CD1c-positive myeloid dendritic cell (primary cell): ENCODE measurements around the gene PRPF38B.
A peak's percentile ranks its signal among the peaks of the same experiment; 100 is the strongest.
"Not testable (repeated sequence)": the region's sequence is repeated elsewhere in the genome, so short reads cannot be mapped to it uniquely, and the experiment has no call there.

Source experiments
- DNase-seq: peaks from one replicate; pipeline ENCODE4 v3.0.0-alpha.2; 2016; ENCODE audit errors: extremely low spot score

The PRPF38B gene, protein sequence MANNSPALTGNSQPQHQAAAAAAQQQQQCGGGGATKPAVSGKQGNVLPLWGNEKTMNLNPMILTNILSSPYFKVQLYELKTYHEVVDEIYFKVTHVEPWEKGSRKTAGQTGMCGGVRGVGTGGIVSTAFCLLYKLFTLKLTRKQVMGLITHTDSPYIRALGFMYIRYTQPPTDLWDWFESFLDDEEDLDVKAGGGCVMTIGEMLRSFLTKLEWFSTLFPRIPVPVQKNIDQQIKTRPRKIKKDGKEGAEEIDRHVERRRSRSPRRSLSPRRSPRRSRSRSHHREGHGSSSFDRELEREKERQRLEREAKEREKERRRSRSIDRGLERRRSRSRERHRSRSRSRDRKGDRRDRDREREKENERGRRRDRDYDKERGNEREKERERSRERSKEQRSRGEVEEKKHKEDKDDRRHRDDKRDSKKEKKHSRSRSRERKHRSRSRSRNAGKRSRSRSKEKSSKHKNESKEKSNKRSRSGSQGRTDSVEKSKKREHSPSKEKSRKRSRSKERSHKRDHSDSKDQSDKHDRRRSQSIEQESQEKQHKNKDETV

DNA sequence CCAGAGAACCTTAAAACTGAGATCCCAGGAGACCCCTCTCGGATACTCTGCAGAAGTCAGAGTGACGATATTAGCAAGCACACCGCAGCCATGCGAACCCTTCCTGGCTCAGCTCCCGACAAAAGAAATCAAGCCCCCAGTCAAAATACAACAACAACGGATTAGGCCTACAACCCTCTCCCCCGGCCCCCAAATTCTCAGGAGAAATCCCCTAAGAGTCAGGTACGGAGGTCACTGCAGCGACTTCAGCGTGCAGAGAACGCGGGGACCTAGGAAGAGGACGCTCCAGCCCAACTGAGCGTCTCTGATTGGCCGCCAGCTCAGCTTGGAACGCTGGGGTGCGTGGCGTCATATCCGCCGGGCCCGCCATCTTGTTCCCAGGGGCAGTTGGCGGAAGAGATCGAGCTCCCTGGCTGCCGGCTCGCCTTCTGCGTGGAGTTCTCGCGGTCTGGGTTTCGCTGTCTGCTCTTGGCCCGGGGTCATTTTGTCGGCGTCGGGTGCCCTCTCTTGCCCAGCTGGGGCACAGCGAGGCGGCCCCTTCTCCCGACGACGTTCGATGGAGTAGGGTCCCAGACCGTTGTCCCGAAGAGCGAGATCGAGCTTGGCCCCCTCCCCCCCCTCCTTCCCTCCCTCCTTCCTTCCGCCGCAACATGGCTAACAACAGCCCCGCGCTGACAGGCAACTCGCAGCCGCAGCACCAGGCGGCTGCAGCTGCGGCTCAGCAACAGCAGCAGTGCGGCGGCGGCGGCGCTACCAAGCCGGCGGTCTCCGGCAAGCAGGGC lies at the start of gene PRPF38B:
PRPF38B (plus strand) TSS at position 369 of the 782 bp plus-strand sequence; CDS start at position 651, 282 bp downstream.
- DNase-seq: peak; percentile 96

GRCh38 chr1:108643492-108644335 lies 48.4 kb upstream of the PRPF38B start:
- peak; percentile 75 for DNase-seq

- DNase-seq: peak; percentile 26
Measured at GRCh38 chr1:108644984-108645383, 47.1 kb upstream of the PRPF38B start.

- no peak for DNase-seq
Measured at GRCh38 chr1:108645564-108646184, 46.4 kb upstream of the PRPF38B start.

DNA sequence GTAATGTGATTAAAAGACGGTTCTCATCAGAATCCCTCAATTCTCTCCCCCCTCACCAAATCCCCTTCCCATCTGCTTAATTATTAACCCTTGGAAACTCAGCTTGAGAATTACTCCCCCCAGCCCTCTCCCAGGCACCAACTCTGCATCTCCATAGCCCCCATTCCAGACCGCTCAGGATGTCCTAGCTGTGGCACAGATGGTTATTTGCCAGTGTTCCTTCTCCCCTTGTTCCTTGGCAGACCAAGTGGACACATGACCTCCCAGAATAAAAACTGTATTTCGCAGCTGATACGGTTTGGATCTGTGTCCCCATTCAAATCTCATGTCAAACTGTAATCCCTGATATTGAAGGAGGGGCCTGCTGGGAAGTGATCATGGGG lies 45.9 kb upstream of the PRPF38B start:
- no peak for DNase-seq

DNA sequence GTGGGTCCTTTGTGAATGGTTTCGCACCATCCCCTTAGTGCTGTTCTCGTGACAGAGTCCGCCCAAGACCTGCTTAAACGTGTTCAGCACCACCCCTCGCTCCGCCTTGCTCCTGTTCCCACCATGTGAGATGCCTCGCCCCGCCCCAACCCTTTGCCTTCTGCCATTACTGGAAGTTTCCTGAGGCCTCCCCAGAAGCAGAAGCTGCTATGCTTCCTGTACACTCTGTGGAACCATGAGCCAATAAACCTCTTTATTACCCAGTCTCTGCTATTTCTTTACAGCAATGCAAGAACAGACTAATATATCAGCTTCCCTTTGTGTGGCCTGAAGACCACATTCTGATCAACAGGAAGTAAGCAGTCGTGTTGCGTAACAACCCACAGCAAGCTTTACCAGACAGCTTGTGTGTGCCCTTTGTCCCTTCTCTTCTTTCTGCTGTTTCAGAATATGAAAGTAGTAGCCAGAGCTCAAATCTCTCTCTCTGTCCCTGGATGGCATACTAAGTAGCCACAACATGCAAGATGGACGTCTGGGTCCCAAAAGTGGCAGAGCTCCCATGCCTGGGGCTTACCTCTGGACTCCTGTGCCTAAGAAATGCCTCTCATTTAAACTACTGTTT lies 45.4 kb upstream of the PRPF38B start:
- peak; percentile 91 for DNase-seq

DNA sequence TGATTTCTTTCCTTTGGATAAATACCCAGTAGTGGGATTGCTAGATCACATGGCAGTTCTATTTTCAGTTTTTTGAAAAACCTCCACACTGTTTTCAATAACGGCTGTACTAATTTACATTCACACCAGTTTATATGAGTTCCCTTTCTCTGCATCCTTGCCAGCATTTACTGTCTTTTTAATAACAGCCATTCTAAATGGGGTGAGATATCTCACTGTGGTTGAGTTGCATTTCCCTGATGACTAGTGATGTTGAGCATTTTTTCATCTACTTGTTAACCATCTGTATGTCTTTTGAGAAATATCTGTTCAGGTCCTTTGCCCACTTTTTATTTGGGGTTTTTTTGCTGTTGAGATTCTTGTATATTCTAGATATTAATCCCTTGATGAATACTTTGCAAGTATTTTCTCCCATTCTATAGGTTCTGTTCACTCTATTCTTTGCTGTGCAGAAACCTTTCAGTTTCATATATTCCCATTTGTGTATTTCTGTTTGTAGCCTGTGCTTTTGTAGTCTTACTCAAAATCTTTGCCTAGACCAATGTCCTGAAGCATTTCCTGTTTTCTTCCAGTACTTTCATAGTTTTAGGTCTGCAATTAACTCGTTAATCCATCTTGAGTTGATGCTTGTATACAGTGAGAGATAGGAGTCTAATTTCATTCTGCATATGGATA lies 38.5 kb upstream of the PRPF38B start:
- no peak for DNase-seq

DNA sequence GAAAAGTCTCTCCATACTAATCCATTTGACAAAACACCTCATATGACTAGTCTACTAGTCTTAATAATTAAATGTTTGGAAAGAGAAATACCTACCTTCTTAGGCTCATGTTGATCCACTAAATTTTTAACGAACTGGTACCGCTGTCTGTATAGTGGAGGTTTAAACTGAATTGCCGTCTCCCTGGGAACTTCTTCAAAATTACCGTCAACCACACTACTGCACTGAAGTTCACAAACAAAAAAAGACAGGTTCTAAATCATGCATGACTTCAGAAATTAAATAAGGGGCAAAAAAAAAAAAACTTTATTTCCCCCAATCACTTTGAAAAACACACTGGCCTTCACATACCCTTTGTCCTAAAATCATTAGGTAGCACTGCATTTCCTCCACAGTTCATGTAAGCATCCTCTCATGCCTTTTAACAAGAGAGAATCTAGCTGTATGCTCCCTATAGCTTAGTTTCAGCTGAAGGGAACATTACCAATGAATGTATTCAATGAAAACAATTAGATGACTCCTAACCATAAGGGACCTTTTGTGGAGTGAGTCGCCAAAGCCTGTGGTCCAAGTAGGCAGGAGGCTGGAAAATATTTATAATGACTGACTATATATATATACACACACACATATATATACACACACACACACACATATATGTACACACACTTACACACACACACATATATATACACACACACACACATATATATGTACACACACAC lies 34.6 kb upstream of the PRPF38B start:
- DNase-seq: no peak

DNA sequence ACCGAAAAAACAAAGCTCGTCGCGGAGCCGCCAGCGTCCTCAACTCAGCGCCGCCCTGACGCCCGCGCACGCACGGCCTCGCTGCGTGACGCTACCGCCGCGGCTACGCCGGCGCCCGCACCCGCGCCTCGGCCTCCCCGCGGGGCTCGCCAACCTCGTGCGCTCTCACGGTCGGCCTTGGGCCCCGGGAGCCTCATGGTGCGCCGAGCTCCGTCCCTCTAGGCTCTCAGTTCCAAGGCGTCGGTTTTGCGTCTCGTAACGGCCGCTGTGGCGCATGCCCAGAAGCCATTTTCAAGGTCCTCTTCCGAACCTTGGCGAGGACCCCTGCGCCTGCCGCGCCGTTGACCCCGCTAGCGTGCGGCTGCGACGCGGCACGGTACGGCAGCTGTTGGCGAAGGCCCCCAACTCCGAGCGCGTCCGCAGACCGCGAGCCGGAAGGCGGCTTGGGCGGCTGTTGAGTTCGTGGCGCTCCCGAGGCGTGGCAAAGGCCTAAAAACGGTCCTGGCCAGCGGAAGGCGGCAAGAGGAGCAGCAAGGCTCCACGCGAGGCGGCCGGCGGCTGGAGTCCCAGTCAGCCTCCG lies 31.0 kb upstream of the PRPF38B start, which contains the start of gene HENMT1:
HENMT1 (minus strand) TSS at position 64 of the 580 bp plus-strand sequence. CDS start 1,209 bp downstream, outside the sequence.
- peak; percentile 86 for DNase-seq

DNA sequence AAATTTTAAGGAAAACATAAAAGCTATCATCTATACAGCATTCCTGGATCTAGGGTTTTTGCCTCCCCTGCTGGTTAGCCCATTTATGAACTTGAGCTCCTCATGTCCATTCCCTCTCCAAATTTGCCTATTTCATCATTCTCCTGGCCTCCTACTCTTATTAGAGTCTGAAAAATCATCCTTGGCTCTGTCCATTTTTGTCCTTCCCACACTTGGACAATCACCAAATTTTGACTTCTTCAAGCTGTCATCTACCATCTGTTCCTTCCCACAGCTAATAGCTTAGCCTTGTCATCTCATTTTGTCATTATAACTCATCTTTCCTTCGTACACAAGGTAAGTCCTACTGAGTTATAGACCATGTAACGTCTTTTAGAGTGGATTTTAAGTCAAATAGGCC lies 29.0 kb upstream of the PRPF38B start:
- no peak for DNase-seq

DNA sequence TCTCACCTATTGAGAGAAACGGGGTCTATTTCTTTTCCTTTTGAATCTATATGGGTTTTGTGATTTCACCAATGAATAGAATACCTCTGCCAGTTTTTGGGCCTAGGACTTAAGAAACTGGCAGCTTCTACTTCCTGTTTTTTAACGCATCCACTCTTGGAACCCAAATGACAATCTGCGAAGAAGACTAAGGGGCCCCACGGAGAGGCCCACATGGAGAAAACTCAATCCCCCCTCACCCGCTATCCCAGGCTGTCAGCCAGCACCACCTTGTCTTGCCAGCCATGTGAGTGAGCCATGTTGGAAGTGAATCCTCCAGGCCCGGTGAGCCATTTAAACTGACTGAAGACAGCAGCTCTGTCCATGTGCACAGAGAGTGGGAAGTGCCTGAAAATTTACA lies 27.6 kb upstream of the PRPF38B start:
- peak; percentile 14 for DNase-seq

DNA sequence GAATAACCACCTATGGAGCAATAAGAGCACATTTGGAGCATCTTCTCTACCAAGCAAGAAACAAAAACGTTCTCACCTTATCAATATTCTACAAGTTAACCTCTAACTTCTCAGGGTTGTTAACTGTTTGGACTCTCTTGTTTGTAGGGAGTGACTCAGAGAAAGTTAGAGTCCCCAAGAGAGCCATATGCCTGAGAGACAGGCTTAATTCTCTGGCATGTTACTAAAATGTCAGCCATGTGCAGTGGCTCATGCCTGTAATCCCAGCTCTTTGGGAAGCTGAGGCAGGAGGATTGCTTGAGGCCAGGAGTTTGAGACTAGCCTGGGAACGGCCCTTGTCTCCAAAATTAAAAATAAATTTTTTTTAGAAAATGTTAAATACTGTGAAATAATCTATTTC lies 27.0 kb upstream of the PRPF38B start:
- DNase-seq: no peak

GRCh38 chr1:108665771-108666170 lies 26.3 kb upstream of the PRPF38B start:
- DNase-seq: no peak

DNA sequence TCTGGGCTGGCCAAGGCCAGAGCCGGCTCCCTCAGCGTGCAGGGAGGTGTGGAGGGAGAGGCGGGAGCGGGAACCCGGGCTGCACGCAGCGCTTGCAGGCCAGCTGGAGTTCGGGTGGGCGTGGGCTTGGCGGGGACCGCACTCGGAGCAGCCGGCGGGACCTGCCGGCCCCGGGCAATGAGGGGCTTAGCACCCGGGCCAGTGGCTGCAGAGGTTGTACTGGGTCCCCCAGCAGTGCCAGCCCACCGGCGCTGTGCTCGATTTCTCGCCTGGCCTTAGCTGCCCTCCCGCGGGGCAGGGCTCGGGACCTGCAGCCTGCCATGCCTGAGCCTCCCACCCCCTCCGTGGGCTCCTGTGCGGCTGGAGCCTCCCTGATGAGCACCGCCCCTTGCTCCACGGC lies 24.7 kb upstream of the PRPF38B start:
- DNase-seq: not testable (repeated sequence)

DNA sequence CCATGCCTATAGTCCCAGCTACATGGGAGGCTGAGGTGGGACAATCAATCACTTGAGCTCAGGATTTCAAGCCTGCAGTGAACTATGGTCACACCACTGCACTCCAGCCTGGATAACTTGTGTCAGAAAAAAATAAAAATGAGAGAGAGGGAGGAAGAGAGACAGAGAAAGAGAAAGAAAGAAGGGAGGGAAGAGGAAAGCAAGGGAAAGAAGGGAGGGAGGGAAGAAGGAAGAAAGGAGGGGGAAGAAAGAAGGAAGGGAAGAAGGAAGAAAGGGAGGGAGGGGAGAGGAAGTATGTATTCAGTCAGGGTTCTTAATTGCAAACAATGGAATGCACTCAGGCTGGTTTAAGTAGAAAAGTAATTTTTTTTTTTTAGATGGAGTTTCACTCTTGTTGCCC lies 23.3 kb upstream of the PRPF38B start:
- DNase-seq: no peak

- no peak for DNase-seq
Measured at GRCh38 chr1:108669679-108670078, 22.4 kb upstream of the PRPF38B start.

- no peak for DNase-seq
Measured at GRCh38 chr1:108670131-108670773, 21.9 kb upstream of the PRPF38B start.

- no peak for DNase-seq
Measured at GRCh38 chr1:108671143-108671542, 21.0 kb upstream of the PRPF38B start.

- peak; percentile 71 for DNase-seq
Measured at GRCh38 chr1:108678706-108679105, 13.4 kb upstream of the PRPF38B start.
